Psoas muscle (tissue), 8 donors: ENCODE data around the gene NUP93. TPM values are rescaled to one million over a fixed set of nuclear protein-coding genes. Genes with fewer than 3 reads are reported as not detected.
"Not testable (repeated sequence)": the region's sequence is repeated elsewhere in the genome, so short reads cannot be mapped to it uniquely, and the experiment has no call there.

Experiments used
- ATAC-seq, 4 donors: fragments of 200-7000 bp; cut with Tn5 transposase; one replicate each; pipeline ENCODE4 v1.9.1; 2020; ENCODE audit warnings: moderate library complexity in 3 of 4, mild to moderate bottlenecking in 2 of 4
- DNase-seq, 2 donors: peaks; one replicate each; pipeline ENCODE4 v3.0.0-alpha.2; 2020
- H3K27ac ChIP-seq: fragments of 200-600 bp; one replicate; pipeline ENCODE4 v1.8.0; 2022
- H3K27me3 ChIP-seq, 3 donors: fragments of 200-600 bp in 1 of 3; one replicate each; pipeline versions ENCODE4 v1.6.1 to v1.8.0; 2013 to 2022; ENCODE audit warnings: low read length in 2 of 3, mild to moderate bottlenecking in 2 of 3, moderate library complexity in 1 of 3; ENCODE audit not compliant: insufficient read depth in 3 of 3
- H3K36me3 ChIP-seq, 2 donors: fragments of 200-600 bp in 1 of 2; one replicate each; pipeline versions ENCODE4 v1.6.1 to v1.8.0; 2013 to 2022; ENCODE audit warnings: low read depth in 1 of 2, mild to moderate bottlenecking in 1 of 2, moderate library complexity in 1 of 2; ENCODE audit not compliant: insufficient read depth in 1 of 2
- H3K4me1 ChIP-seq: fragments of 200-600 bp; one replicate; pipeline ENCODE4 v1.8.0; 2022
- H3K4me3 ChIP-seq: fragments of 200-600 bp; one replicate; pipeline ENCODE4 v1.8.0; 2022; ENCODE audit warnings: mild to moderate bottlenecking
- H3K9me3 ChIP-seq: fragments of 200-600 bp; one replicate; pipeline ENCODE4 v1.8.0; 2022
- WGBS, 3 donors: extraction: QIAGEN DNeasy Blood & Tissue Kit; methylation state at CpG; one replicate each; pipeline versions ENCODE4 v1.1.6 to v1.1.7; 2013; 5-methylcytosine and 5-hydroxymethylcytosine counted together
- intact Hi-C, 2 donors: fragments of 100-400 bp; cut with DNase I; formaldehyde crosslinking; loops; one replicate each; pipeline versions ENCODE4 v1.11.0 to v1.14.2; 2022
- polyA plus RNA-seq, 3 donors: library from polyadenylated mRNA; stranded (reverse); fragments of 200-250 nt; gene quantifications; one replicate each; pipeline ENCODE4 v1.2.3, GENCODE V29; 2013
- total RNA-seq, 4 donors: library from RNA; stranded (reverse); fragmentation: NEBNext Ultra II Directional in 2 of 4; extraction: Animal tissue kit (Norgen Biotek cat#: 25700) in 2 of 4; gene quantifications; one replicate each; pipeline versions ENCODE4 v1.2.1 to v1.2.4, GENCODE V29; 2021 to 2023
- TF ChIP-seq, protein P1 (sequence below): fragments of 200-600 bp; IDR thresholded peaks from one replicate; pipeline ENCODE4 v1.8.0; 2022; ENCODE audit warnings: antibody characterized with exemption
- donor health status: healthy with polysubstance abuse.
- donor health status: DM: no; HTN: no; CAD: no; lungs with moderate emphysema.
- donor health status: Bipolar disorder and iron deficiency.
- donor health status: healthy.
- donor health status: DM: yes; HTN: yes; CAD: no.
- donor health status: DM: no; HTN: no; CAD: no.
- donor health status: DM: no; HTN: no; CAD: no.
- donor health status: DM: yes; HTN: yes; CAD: no.

NUP93 gene
- total and polyA plus RNA-seq, 7 donors, result 16.5 to 44.3 (median 25.5) TPM

GRCh38 chr16:56788435-56788834 lies 58.5 kb downstream of the NUP93 start:
- H3K36me3 ChIP-seq, result no peaks in the 10 kb centered on the region
- no peak overlapping the region for H3K4me3 ChIP-seq
- no peak overlapping the region for H3K27ac ChIP-seq
- DNase-seq (no peak), ATAC-seq (no peak)
- H3K9me3 ChIP-seq, result no peaks in the 10 kb centered on the region
- WGBS, 3 donors, result 95 to 97% (median 96%) methylated on average over 4 of the region's 4 CpGs
- no peaks in the 10 kb centered on the region for H3K4me1 ChIP-seq
- H3K27me3 ChIP-seq, result no peaks in the 10 kb centered on the region
- intact Hi-C loops, result no loop called here
- TF ChIP-seq, protein P1, sequence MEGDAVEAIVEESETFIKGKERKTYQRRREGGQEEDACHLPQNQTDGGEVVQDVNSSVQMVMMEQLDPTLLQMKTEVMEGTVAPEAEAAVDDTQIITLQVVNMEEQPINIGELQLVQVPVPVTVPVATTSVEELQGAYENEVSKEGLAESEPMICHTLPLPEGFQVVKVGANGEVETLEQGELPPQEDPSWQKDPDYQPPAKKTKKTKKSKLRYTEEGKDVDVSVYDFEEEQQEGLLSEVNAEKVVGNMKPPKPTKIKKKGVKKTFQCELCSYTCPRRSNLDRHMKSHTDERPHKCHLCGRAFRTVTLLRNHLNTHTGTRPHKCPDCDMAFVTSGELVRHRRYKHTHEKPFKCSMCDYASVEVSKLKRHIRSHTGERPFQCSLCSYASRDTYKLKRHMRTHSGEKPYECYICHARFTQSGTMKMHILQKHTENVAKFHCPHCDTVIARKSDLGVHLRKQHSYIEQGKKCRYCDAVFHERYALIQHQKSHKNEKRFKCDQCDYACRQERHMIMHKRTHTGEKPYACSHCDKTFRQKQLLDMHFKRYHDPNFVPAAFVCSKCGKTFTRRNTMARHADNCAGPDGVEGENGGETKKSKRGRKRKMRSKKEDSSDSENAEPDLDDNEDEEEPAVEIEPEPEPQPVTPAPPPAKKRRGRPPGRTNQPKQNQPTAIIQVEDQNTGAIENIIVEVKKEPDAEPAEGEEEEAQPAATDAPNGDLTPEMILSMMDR, result no peak

DNA sequence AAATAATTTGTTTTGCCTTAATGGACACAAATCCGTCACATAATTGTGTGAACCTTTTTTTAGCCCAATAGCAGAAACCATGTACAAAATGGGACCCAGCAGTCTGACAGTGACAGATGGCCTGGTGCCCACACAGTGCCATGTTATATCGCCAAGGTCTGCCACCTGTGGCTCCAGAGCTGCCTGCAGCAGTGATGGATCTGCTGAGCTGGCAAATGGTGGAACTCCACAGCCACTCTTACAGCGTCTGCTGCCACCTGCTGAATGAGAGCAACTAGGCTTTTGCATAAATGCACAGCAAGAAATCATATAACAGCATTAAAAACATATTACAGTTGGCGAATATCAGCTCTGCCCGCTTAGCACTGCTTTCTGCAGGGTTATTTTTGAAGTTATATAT lies 59.4 kb downstream of the NUP93 start:
- H3K27me3 ChIP-seq, result no peaks in the 10 kb centered on the region
- no peaks in the 10 kb centered on the region for H3K9me3 ChIP-seq
- WGBS, 3 donors, result 72 to 77% (median 76%) methylated on average over 5 of the region's 5 CpGs
- intact Hi-C loops, result no loop called here
- peak in 3 of 4 donors; percentile 45 to 85 (median 65) for ATAC-seq
- TF ChIP-seq, protein P1, result peak; percentile 41
- DNase-seq, result no peak
- no peak overlapping the region for H3K4me3 ChIP-seq
- H3K4me1 ChIP-seq, result no peaks in the 10 kb centered on the region
- H3K27ac ChIP-seq, result no peak overlapping the region
- H3K36me3 ChIP-seq, result no peaks in the 10 kb centered on the region

GRCh38 chr16:56792967-56793366 lies 63.0 kb downstream of the NUP93 start:
- intact Hi-C loops, result no loop called here
- Histone ChIP-seq H3K9me3 (no peaks in the 10 kb centered on the region), H3K4me3 (no peak overlapping the region), H3K36me3 (no peaks in the 10 kb centered on the region), H3K27ac (no peak overlapping the region), H3K4me1 (no peaks in the 10 kb centered on the region), H3K27me3 (no peaks in the 10 kb centered on the region)
- TF ChIP-seq, protein P1, result no peak
- DNase-seq, result no peak
- ATAC-seq, result no peak

DNA sequence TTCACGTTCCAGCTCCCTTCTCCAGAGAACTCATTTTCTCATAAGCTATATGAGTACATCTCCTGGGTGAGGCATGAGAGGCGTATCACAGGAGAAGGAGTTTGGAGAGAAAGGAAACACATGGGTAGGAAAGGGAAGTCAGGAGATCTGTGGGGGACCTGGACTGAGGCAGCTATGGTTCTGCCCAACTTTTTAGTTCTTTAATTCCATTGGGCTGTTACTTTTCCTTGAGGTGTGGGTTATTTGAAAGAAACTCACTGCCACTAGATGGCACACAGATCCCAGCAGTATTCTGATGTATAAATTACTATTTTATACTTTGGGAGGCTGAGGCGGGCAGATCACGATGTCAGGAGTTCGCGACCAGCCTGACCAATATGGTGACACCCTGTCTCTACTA lies 63.6 kb downstream of the NUP93 start:
- H3K27ac ChIP-seq, result no peak overlapping the region
- H3K4me1 ChIP-seq, result no peaks in the 10 kb centered on the region
- intact Hi-C loops, result no loop called here
- DNase-seq (no peak), ATAC-seq (no peak)
- H3K9me3 ChIP-seq, result no peaks in the 10 kb centered on the region
- H3K27me3 ChIP-seq, result no peaks in the 10 kb centered on the region
- no peak overlapping the region for H3K4me3 ChIP-seq
- no peaks in the 10 kb centered on the region for H3K36me3 ChIP-seq
- WGBS, 3 donors, result 81 to 90% (median 81%) methylated on average over 6 of the region's 6 CpGs
- TF ChIP-seq, protein P1, result no peak

- Histone ChIP-seq H3K27ac (no peak overlapping the region), H3K4me1 (no peaks in the 10 kb centered on the region), H3K9me3 (no peaks in the 10 kb centered on the region), H3K36me3 (peaks cover 0 to 9% of the 10 kb centered on the region in 2 donors), H3K27me3 (no peaks in the 10 kb centered on the region), H3K4me3 (no peak overlapping the region)
- ATAC-seq (no peak), DNase-seq (no peak)
- intact Hi-C loops, result no loop called here
- TF ChIP-seq, protein P1, result no peak
- WGBS, 3 donors, result 91 to 93% (median 93%) methylated on average over 3 of the region's 3 CpGs
These were observed 65.1 kb downstream of the NUP93 start for GRCh38 chr16:56795011-56795410.

GRCh38 chr16:56797038-56797437 lies 67.1 kb downstream of the NUP93 start:
- H3K27ac ChIP-seq, H3K9me3 ChIP-seq, H3K4me1 ChIP-seq, DNase-seq, H3K36me3 ChIP-seq, H3K27me3 ChIP-seq, ATAC-seq, intact Hi-C loops, H3K4me3 ChIP-seq: not testable (repeated sequence)
- 92 to 100% (median 93%) methylated on average over 2 of the region's 2 CpGs for WGBS, 3 donors
